ENCODE measurements around the gene MRPS18A.
"Not testable (repeated sequence)": the region's sequence is repeated elsewhere in the genome, so short reads cannot be mapped to it uniquely, and the experiment has no call there.

MRPS18A gene

GRCh38 chr6:43717389-43717788, 29.8 kb upstream of the MRPS18A start:
- no peak for DNase-seq (ENCODE audit: low read depth in 2 of 2)

GRCh38 chr6:43716099-43716498, 28.5 kb upstream of the MRPS18A start:
- no peak for DNase-seq (ENCODE audit: low read depth in 2 of 2)

- DNase-seq (ENCODE audit: low read depth in 2 of 2): no peak
Observed at GRCh38 chr6:43715056-43715788, 27.6 kb upstream of the MRPS18A start.

GRCh38 chr6:43714311-43715055, 26.9 kb upstream of the MRPS18A start:
- no peak for DNase-seq (ENCODE audit: low read depth in 2 of 2)

GRCh38 chr6:43713643-43714310, 26.2 kb upstream of the MRPS18A start:
- no peak for DNase-seq (ENCODE audit: low read depth in 2 of 2)

GRCh38 chr6:43712579-43712978, 25.0 kb upstream of the MRPS18A start:
- DNase-seq (ENCODE audit: low read depth in 2 of 2): no peak

GRCh38 chr6:43710576-43710975, 23.0 kb upstream of the MRPS18A start:
- DNase-seq (ENCODE audit: low read depth in 2 of 2): no peak

GRCh38 chr6:43709654-43710303, 22.2 kb upstream of the MRPS18A start:
- no peak for DNase-seq (ENCODE audit: low read depth in 2 of 2)

GRCh38 chr6:43708860-43709653, 21.5 kb upstream of the MRPS18A start:
- DNase-seq (ENCODE audit: low read depth in 2 of 2): no peak

GRCh38 chr6:43707767-43708166, 20.2 kb upstream of the MRPS18A start:
- DNase-seq (ENCODE audit: low read depth in 2 of 2): no peak

GRCh38 chr6:43707269-43707668, 19.7 kb upstream of the MRPS18A start:
- DNase-seq (ENCODE audit: low read depth in 2 of 2): no peak

GRCh38 chr6:43706788-43707187, 19.2 kb upstream of the MRPS18A start:
- no peak for DNase-seq (ENCODE audit: low read depth in 2 of 2)

GRCh38 chr6:43705996-43706395, 18.4 kb upstream of the MRPS18A start:
- no peak for DNase-seq (ENCODE audit: low read depth in 2 of 2)

- DNase-seq (ENCODE audit: low read depth in 2 of 2): no peak
Observed at GRCh38 chr6:43703512-43704429, 16.2 kb upstream of the MRPS18A start.

GRCh38 chr6:43702534-43703440, 15.2 kb upstream of the MRPS18A start:
- no peak for DNase-seq (ENCODE audit: low read depth in 2 of 2)

GRCh38 chr6:43702171-43702533, 14.6 kb upstream of the MRPS18A start:
- no peak for DNase-seq (ENCODE audit: low read depth in 2 of 2)

- DNase-seq (ENCODE audit: low read depth in 2 of 2): not testable (repeated sequence)
Observed at GRCh38 chr6:43700939-43701560, 13.5 kb upstream of the MRPS18A start.

- no peak for DNase-seq (ENCODE audit: low read depth in 2 of 2)
Observed at GRCh38 chr6:43699564-43700186, 12.1 kb upstream of the MRPS18A start.

Measured in stimulated activated CD4-positive, alpha-beta T cell treated with anti-CD3 and anti-CD28 coated beads, Interleukin-1b, Interleukin-23, amount 100 ng/mL, for 1 hour (primary cell).